H7 (cell line): ENCODE results near the gene TLE5. TPM values are rescaled to one million over a fixed set of nuclear protein-coding genes. Genes with fewer than 3 reads are reported as not detected.

Source experiments
- total RNA-seq: library from RNA; depleted of rRNA; stranded (reverse); fragments of >200 nt; shearing (Covaris generic); gene quantifications from 2 replicates; pipeline ENCODE4 v1.2.3, GENCODE V29; 2014; rRNA removed

TLE5 gene
- total RNA-seq, 1 experiment from 2014 or later = 386 TPM

Other genes with a start within 250 kb of the TLE5 start
- gene ZNF554, start 242.6 kb downstream of the TLE5 start, total RNA-seq = 5.3 and 6.8 TPM in 2 replicates
- gene ZNF555, start 221.0 kb downstream of the TLE5 start, total RNA-seq = 1.9 and 2.0 TPM in 2 replicates
- under 0.01 TPM in 2 replicates for gene ZNF556, start 195.2 kb downstream of the TLE5 start, total RNA-seq
- gene ZNF57, start 161.6 kb downstream of the TLE5 start, total RNA-seq = 1.7 and 2.9 TPM in 2 replicates
- 4.6 and 5.5 TPM in 2 replicates for gene ZNF77, start 117.5 kb downstream of the TLE5 start, total RNA-seq
- 10.4 and 14.2 TPM in 2 replicates for gene TLE6, start 84.9 kb downstream of the TLE5 start, total RNA-seq
- 9.6 and 18.7 TPM in 2 replicates for gene TLE2, start 33.2 kb downstream of the TLE5 start, total RNA-seq
- gene GNA11, start 31.9 kb upstream of the TLE5 start, total RNA-seq = 30.0 and 35.0 TPM in 2 replicates
- not detected in 2 replicates for gene GNA15, start 73.5 kb upstream of the TLE5 start, total RNA-seq
- not detected in 2 replicates for gene S1PR4, start 116.3 kb upstream of the TLE5 start, total RNA-seq
- 68.2 and 82.8 TPM in 2 replicates for gene NCLN, start 123.4 kb upstream of the TLE5 start, total RNA-seq
- gene CELF5, start 162.2 kb upstream of the TLE5 start, total RNA-seq = 1.4 and 2.5 TPM in 2 replicates